Measurements from ENCODE around the gene ANKH.

Gene ANKH

GRCh38 chr5:14906628-14907027 is 35.0 kb upstream of the ANKH start:
- no peak overlapping the region for H3K27ac ChIP-seq (ENCODE audit: low read depth, low read length)
- H3K36me3 ChIP-seq (ENCODE audit: control insufficient read depth, insufficient read depth, low read length), result no peaks in the 10 kb centered on the region
- H3K27me3 ChIP-seq (ENCODE audit: control insufficient read depth, insufficient read depth, low read length), result no peaks in the 10 kb centered on the region
- H3K4me3 ChIP-seq (ENCODE audit: low read depth, low read length), result no peak overlapping the region
- H3K4me1 ChIP-seq (ENCODE audit: control insufficient read depth, insufficient read depth, low read length), result no peaks in the 10 kb centered on the region
- H3K9ac ChIP-seq (ENCODE audit: low read depth, low read length), result no peak overlapping the region
- H3K9me3 ChIP-seq (ENCODE audit: control insufficient read depth, insufficient read depth, low read length), result no peaks in the 10 kb centered on the region

- H3K9ac ChIP-seq (ENCODE audit: low read depth, low read length), result no peak overlapping the region
- no peaks in the 10 kb centered on the region for H3K27me3 ChIP-seq (ENCODE audit: control insufficient read depth, insufficient read depth, low read length)
- no peak overlapping the region for H3K27ac ChIP-seq (ENCODE audit: low read depth, low read length)
- no peaks in the 10 kb centered on the region for H3K4me1 ChIP-seq (ENCODE audit: control insufficient read depth, insufficient read depth, low read length)
- no peaks in the 10 kb centered on the region for H3K9me3 ChIP-seq (ENCODE audit: control insufficient read depth, insufficient read depth, low read length)
- no peak overlapping the region for H3K4me3 ChIP-seq (ENCODE audit: low read depth, low read length)
- no peaks in the 10 kb centered on the region for H3K36me3 ChIP-seq (ENCODE audit: control insufficient read depth, insufficient read depth, low read length)
Measured at GRCh38 chr5:14902826-14903560, 31.4 kb upstream of the ANKH start.

GRCh38 chr5:14901462-14902051 is 30.0 kb upstream of the ANKH start:
- no peak overlapping the region for H3K4me3 ChIP-seq (ENCODE audit: low read depth, low read length)
- no peaks in the 10 kb centered on the region for H3K27me3 ChIP-seq (ENCODE audit: control insufficient read depth, insufficient read depth, low read length)
- H3K27ac ChIP-seq (ENCODE audit: low read depth, low read length), result no peak overlapping the region
- H3K36me3 ChIP-seq (ENCODE audit: control insufficient read depth, insufficient read depth, low read length), result no peaks in the 10 kb centered on the region
- no peaks in the 10 kb centered on the region for H3K9me3 ChIP-seq (ENCODE audit: control insufficient read depth, insufficient read depth, low read length)
- H3K4me1 ChIP-seq (ENCODE audit: control insufficient read depth, insufficient read depth, low read length), result no peaks in the 10 kb centered on the region
- no peak overlapping the region for H3K9ac ChIP-seq (ENCODE audit: low read depth, low read length)

GRCh38 chr5:14900693-14901461 is 29.3 kb upstream of the ANKH start:
- Histone ChIP-seq H3K4me1 (ENCODE audit: control insufficient read depth, insufficient read depth, low read length) (no peaks in the 10 kb centered on the region), H3K27ac (ENCODE audit: low read depth, low read length) (no peak overlapping the region), H3K27me3 (ENCODE audit: control insufficient read depth, insufficient read depth, low read length) (no peaks in the 10 kb centered on the region), H3K36me3 (ENCODE audit: control insufficient read depth, insufficient read depth, low read length) (no peaks in the 10 kb centered on the region), H3K9me3 (ENCODE audit: control insufficient read depth, insufficient read depth, low read length) (no peaks in the 10 kb centered on the region), H3K4me3 (ENCODE audit: low read depth, low read length) (no peak overlapping the region), H3K9ac (ENCODE audit: low read depth, low read length) (no peak overlapping the region)

- Histone ChIP-seq H3K27me3 (ENCODE audit: control insufficient read depth, insufficient read depth, low read length) (no peaks in the 10 kb centered on the region), H3K27ac (ENCODE audit: low read depth, low read length) (no peak overlapping the region), H3K9ac (ENCODE audit: low read depth, low read length) (no peak overlapping the region), H3K36me3 (ENCODE audit: control insufficient read depth, insufficient read depth, low read length) (no peaks in the 10 kb centered on the region), H3K4me3 (ENCODE audit: low read depth, low read length) (no peak overlapping the region), H3K9me3 (ENCODE audit: control insufficient read depth, insufficient read depth, low read length) (no peaks in the 10 kb centered on the region), H3K4me1 (ENCODE audit: control insufficient read depth, insufficient read depth, low read length) (no peaks in the 10 kb centered on the region)
Measured at GRCh38 chr5:14896131-14896530, 24.6 kb upstream of the ANKH start.

- Histone ChIP-seq H3K27me3 (ENCODE audit: control insufficient read depth, insufficient read depth, low read length) (no peaks in the 10 kb centered on the region), H3K36me3 (ENCODE audit: control insufficient read depth, insufficient read depth, low read length) (no peaks in the 10 kb centered on the region), H3K4me3 (ENCODE audit: low read depth, low read length) (no peak overlapping the region)
Measured at GRCh38 chr5:14895301-14895700, 23.7 kb upstream of the ANKH start.

GRCh38 chr5:14894748-14895147 is 23.2 kb upstream of the ANKH start:
- Histone ChIP-seq H3K27me3 (ENCODE audit: control insufficient read depth, insufficient read depth, low read length) (no peaks in the 10 kb centered on the region), H3K9ac (ENCODE audit: low read depth, low read length) (no peak overlapping the region), H3K27ac (ENCODE audit: low read depth, low read length) (no peak overlapping the region), H3K4me1 (ENCODE audit: control insufficient read depth, insufficient read depth, low read length) (no peaks in the 10 kb centered on the region), H3K4me3 (ENCODE audit: low read depth, low read length) (no peak overlapping the region), H3K36me3 (ENCODE audit: control insufficient read depth, insufficient read depth, low read length) (no peaks in the 10 kb centered on the region), H3K9me3 (ENCODE audit: control insufficient read depth, insufficient read depth, low read length) (no peaks in the 10 kb centered on the region)

More at GRCh38 chr5:14895301-14895700, 23.7 kb upstream of the ANKH start:
- no peak overlapping the region for H3K27ac ChIP-seq (ENCODE audit: low read depth, low read length)
- no peaks in the 10 kb centered on the region for H3K9me3 ChIP-seq (ENCODE audit: control insufficient read depth, insufficient read depth, low read length)
- no peaks in the 10 kb centered on the region for H3K4me1 ChIP-seq (ENCODE audit: control insufficient read depth, insufficient read depth, low read length)
- no peak overlapping the region for H3K9ac ChIP-seq (ENCODE audit: low read depth, low read length)

GRCh38 chr5:14893381-14893780 is 21.8 kb upstream of the ANKH start:
- no peak overlapping the region for H3K4me3 ChIP-seq (ENCODE audit: low read depth, low read length)
- H3K9me3 ChIP-seq (ENCODE audit: control insufficient read depth, insufficient read depth, low read length), result no peaks in the 10 kb centered on the region
- no peaks in the 10 kb centered on the region for H3K27me3 ChIP-seq (ENCODE audit: control insufficient read depth, insufficient read depth, low read length)
- no peaks in the 10 kb centered on the region for H3K4me1 ChIP-seq (ENCODE audit: control insufficient read depth, insufficient read depth, low read length)
- H3K9ac ChIP-seq (ENCODE audit: low read depth, low read length), result no peak overlapping the region
- H3K27ac ChIP-seq (ENCODE audit: low read depth, low read length), result no peak overlapping the region
- H3K36me3 ChIP-seq (ENCODE audit: control insufficient read depth, insufficient read depth, low read length), result no peaks in the 10 kb centered on the region

GRCh38 chr5:14890846-14891245 is 19.3 kb upstream of the ANKH start:
- Histone ChIP-seq H3K4me1 (ENCODE audit: control insufficient read depth, insufficient read depth, low read length) (no peaks in the 10 kb centered on the region), H3K27ac (ENCODE audit: low read depth, low read length) (no peak overlapping the region), H3K9me3 (ENCODE audit: control insufficient read depth, insufficient read depth, low read length) (no peaks in the 10 kb centered on the region), H3K36me3 (ENCODE audit: control insufficient read depth, insufficient read depth, low read length) (no peaks in the 10 kb centered on the region), H3K9ac (ENCODE audit: low read depth, low read length) (no peak overlapping the region), H3K27me3 (ENCODE audit: control insufficient read depth, insufficient read depth, low read length) (no peaks in the 10 kb centered on the region), H3K4me3 (ENCODE audit: low read depth, low read length) (no peak overlapping the region)

GRCh38 chr5:14884062-14884612 is 12.6 kb upstream of the ANKH start:
- no peaks in the 10 kb centered on the region for H3K9me3 ChIP-seq (ENCODE audit: control insufficient read depth, insufficient read depth, low read length)
- no peaks in the 10 kb centered on the region for H3K4me1 ChIP-seq (ENCODE audit: control insufficient read depth, insufficient read depth, low read length)
- no peak overlapping the region for H3K4me3 ChIP-seq (ENCODE audit: low read depth, low read length)
- H3K27me3 ChIP-seq (ENCODE audit: control insufficient read depth, insufficient read depth, low read length), result no peaks in the 10 kb centered on the region
- H3K36me3 ChIP-seq (ENCODE audit: control insufficient read depth, insufficient read depth, low read length), result no peaks in the 10 kb centered on the region
- no peak overlapping the region for H3K9ac ChIP-seq (ENCODE audit: low read depth, low read length)
- H3K27ac ChIP-seq (ENCODE audit: low read depth, low read length), result no peak overlapping the region
